Epithelial cell of proximal tubule (primary cell): ENCODE data around the gene PLXNB2. TPM values are rescaled to one million over a fixed set of nuclear protein-coding genes. Genes with fewer than 3 reads are reported as not detected.

ENCODE experiments used
- DNase-seq: peaks from one replicate; pipeline ENCODE4 v3.0.0-alpha.2; 2011; ENCODE audit warnings: low read depth
- H3K4me3 ChIP-seq: 2 replicates; pipeline ENCODE4 v1.5.1; 2011; ENCODE audit warnings: low read depth, mild to moderate bottlenecking, low read length
- CTCF ChIP-seq: conservative IDR thresholded peaks from 2 replicates; pipeline ENCODE4 v1.5.1; 2012; ENCODE audit warnings: low read depth, mild to moderate bottlenecking, low read length
- total RNA-seq: library from RNA; depleted of rRNA; stranded (reverse); fragments of >200 nt; gene quantifications from 2 replicates; pipeline ENCODE4 v1.2.3, GENCODE V29; 2015

The PLXNB2 gene
- total RNA-seq, 1 donor from 2014 or later = 177 TPM

- TF ChIP-seq CTCF = no peak
- DNase-seq = no peak
- H3K4me3 ChIP-seq = peak overlapping the region; percentile 82
These were observed 57.2 kb downstream of the PLXNB2 start for GRCh38 chr22:50250249-50250554.

- no peak for TF ChIP-seq CTCF
- no peak for DNase-seq
- H3K4me3 ChIP-seq = peak overlapping the region; percentile 82
These were observed 57.9 kb downstream of the PLXNB2 start for GRCh38 chr22:50249341-50250248.

- no peak overlapping the region for H3K4me3 ChIP-seq
- TF ChIP-seq CTCF = no peak
- DNase-seq = no peak
These were observed 59.0 kb downstream of the PLXNB2 start for GRCh38 chr22:50248196-50249081.

GRCh38 chr22:50247748-50248147 lies 59.7 kb downstream of the PLXNB2 start:
- DNase-seq = no peak
- no peak overlapping the region for H3K4me3 ChIP-seq
- TF ChIP-seq CTCF = no peak

GRCh38 chr22:50246242-50247175 lies 60.9 kb downstream of the PLXNB2 start:
- peak overlapping the region; percentile 97 for H3K4me3 ChIP-seq
- no peak for TF ChIP-seq CTCF
- DNase-seq = no peak

- H3K4me3 ChIP-seq = peak overlapping the region; percentile 97
- no peak for TF ChIP-seq CTCF
- no peak for DNase-seq
These were observed 62.0 kb downstream of the PLXNB2 start for GRCh38 chr22:50245214-50246072.
